Measurements from ENCODE around the gene OOSP1.

The OOSP1 gene

GRCh38 chr11:59894616-59895015, 43.6 kb upstream of the OOSP1 start (continued):
- no peak for TF ChIP-seq POU6F1 (CRISPR knock-in tag; IDR thresholded peaks at IDR 0.05; ENCODE audit: borderline replicate concordance, low read depth)

GRCh38 chr11:59898046-59898445, 40.2 kb upstream of the OOSP1 start:
- TF ChIP-seq POU6F1 (CRISPR knock-in tag; IDR thresholded peaks at IDR 0.05; ENCODE audit: borderline replicate concordance, low read depth) (no peak), TCF4 (CRISPR knock-in tag; IDR thresholded peaks at IDR 0.05; ENCODE audit: borderline replicate concordance) (no peak)
- no peak for ATAC-seq

GRCh38 chr11:59898650-59899049, 39.6 kb upstream of the OOSP1 start:
- no peak for ATAC-seq
- TF ChIP-seq CSDC2 (CRISPR knock-in tag; IDR thresholded peaks at IDR 0.05) (no peak), ZNF8 (CRISPR knock-in tag; IDR thresholded peaks at IDR 0.05) (no peak), TOX (CRISPR knock-in tag; IDR thresholded peaks at IDR 0.05; ENCODE audit: borderline replicate concordance) (no peak), TSHZ2 (CRISPR knock-in tag; IDR thresholded peaks at IDR 0.05) (no peak), CSRNP3 (CRISPR knock-in tag; IDR thresholded peaks at IDR 0.05) (no peak), ZFP3 (CRISPR knock-in tag; IDR thresholded peaks at IDR 0.05) (no peak), ZNF70 (CRISPR knock-in tag; IDR thresholded peaks at IDR 0.05) (no peak), ESRRG (CRISPR knock-in tag; IDR thresholded peaks at IDR 0.05) (no peak), TCF4 (CRISPR knock-in tag; IDR thresholded peaks at IDR 0.05; ENCODE audit: borderline replicate concordance) (no peak), PPARA (CRISPR knock-in tag; IDR thresholded peaks at IDR 0.05; ENCODE audit: borderline replicate concordance) (no peak), OSR1 (CRISPR knock-in tag; IDR thresholded peaks at IDR 0.05) (no peak), BACH2 (CRISPR knock-in tag; IDR thresholded peaks at IDR 0.05; ENCODE audit: borderline replicate concordance) (no peak), ARNTL (CRISPR knock-in tag; IDR thresholded peaks at IDR 0.05; ENCODE audit: borderline replicate concordance, low read depth) (no peak), ZNF565 (CRISPR knock-in tag; conservative IDR thresholded peaks at IDR 0.05; ENCODE audit: low read depth) (no peak), POU6F1 (CRISPR knock-in tag; IDR thresholded peaks at IDR 0.05; ENCODE audit: borderline replicate concordance, low read depth) (no peak), CREB5 (CRISPR knock-in tag; IDR thresholded peaks at IDR 0.05; ENCODE audit: low read depth) (no peak), GLIS3 (CRISPR knock-in tag; IDR thresholded peaks at IDR 0.05) (no peak), ZC3H10 (CRISPR knock-in tag; IDR thresholded peaks at IDR 0.05) (no peak), RARB (CRISPR knock-in tag; IDR thresholded peaks at IDR 0.05) (no peak)

Data from SK-N-SH treated with all-trans-retinoic acid at 6 μM for 48 hours (cell line).